Progenitor cell of endocrine pancreas (in vitro differentiated cells): ENCODE data around the gene OLFM1. TPM values are rescaled to one million over a fixed set of nuclear protein-coding genes. Genes with fewer than 3 reads are reported as not detected.
"Not testable (repeated sequence)": the region's sequence is repeated elsewhere in the genome, so short reads cannot be mapped to it uniquely, and the experiment has no call there.

ENCODE experiments used
- DNase-seq: peaks from one replicate; pipeline ENCODE4 v3.0.0; 2021; ENCODE audit warnings: low spot score; ENCODE audit not compliant: unreplicated experiment
- H3K27ac Mint-ChIP-seq: 2 replicates; pipeline ENCODE4 v1.8.0; 2021; ENCODE audit warnings: mild to moderate bottlenecking, moderate library complexity, mixed read lengths
- H3K27me3 Mint-ChIP-seq: 2 replicates; pipeline ENCODE4 v1.8.0; 2021; ENCODE audit warnings: mixed read lengths
- H3K36me3 Mint-ChIP-seq: 2 replicates; pipeline ENCODE4 v1.8.0; 2022; ENCODE audit warnings: mixed read lengths; ENCODE audit not compliant: insufficient read depth
- H3K4me1 Mint-ChIP-seq: 2 replicates; pipeline ENCODE4 v1.8.0; 2021; ENCODE audit warnings: low read depth, mixed read lengths
- H3K4me3 Mint-ChIP-seq: 2 replicates; pipeline ENCODE4 v1.8.0; 2021; ENCODE audit warnings: low read depth, mild to moderate bottlenecking, moderate library complexity, mixed read lengths
- H3K9me3 Mint-ChIP-seq: 2 replicates; pipeline ENCODE4 v1.8.0; 2021; ENCODE audit warnings: low read depth, mixed read lengths
- total RNA-seq: library from RNA; stranded (reverse); gene quantifications from 2 replicates; pipeline ENCODE4 v1.2.1, GENCODE V29; 2021
- TF ChIP-seq, protein P1 (sequence below): fragments of 200-600 bp; sonication (generic); IDR thresholded peaks from one replicate; pipeline ENCODE4 v1.5.0; 2021; ENCODE audit warnings: antibody characterized with exemption, mild to moderate bottlenecking; ENCODE audit not compliant: unreplicated experiment

OLFM1 gene
- total RNA-seq, 1 donor from 2014 or later: 1.7 TPM

DNA sequence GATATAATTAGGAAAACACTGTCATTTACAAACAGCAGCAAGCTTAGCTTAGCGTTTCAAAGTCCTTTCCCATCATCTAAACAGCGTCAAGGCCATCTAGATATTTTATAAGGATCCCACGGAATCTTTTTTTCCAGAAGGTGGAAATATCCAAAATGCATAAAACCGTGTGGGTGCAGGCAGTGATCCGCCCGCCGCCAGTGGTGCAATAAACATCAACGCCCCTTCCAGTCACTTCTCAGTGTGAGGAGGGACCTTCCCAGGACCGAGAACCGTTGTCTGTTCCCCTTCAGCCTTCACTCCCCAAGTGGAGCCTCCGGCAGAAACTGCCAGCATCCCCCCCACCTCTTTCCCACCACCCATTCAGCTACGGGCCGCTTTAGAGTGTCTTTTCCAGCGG lies 22.9 kb downstream of the OLFM1 start:
- TF ChIP-seq, protein P1, sequence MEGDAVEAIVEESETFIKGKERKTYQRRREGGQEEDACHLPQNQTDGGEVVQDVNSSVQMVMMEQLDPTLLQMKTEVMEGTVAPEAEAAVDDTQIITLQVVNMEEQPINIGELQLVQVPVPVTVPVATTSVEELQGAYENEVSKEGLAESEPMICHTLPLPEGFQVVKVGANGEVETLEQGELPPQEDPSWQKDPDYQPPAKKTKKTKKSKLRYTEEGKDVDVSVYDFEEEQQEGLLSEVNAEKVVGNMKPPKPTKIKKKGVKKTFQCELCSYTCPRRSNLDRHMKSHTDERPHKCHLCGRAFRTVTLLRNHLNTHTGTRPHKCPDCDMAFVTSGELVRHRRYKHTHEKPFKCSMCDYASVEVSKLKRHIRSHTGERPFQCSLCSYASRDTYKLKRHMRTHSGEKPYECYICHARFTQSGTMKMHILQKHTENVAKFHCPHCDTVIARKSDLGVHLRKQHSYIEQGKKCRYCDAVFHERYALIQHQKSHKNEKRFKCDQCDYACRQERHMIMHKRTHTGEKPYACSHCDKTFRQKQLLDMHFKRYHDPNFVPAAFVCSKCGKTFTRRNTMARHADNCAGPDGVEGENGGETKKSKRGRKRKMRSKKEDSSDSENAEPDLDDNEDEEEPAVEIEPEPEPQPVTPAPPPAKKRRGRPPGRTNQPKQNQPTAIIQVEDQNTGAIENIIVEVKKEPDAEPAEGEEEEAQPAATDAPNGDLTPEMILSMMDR: no peak
- no peak for DNase-seq
- no peak overlapping the region for H3K27ac Mint-ChIP-seq
- H3K27me3 Mint-ChIP-seq: peaks cover 48% of the 10 kb centered on the region
- H3K4me1 Mint-ChIP-seq: peaks cover 20% of the 10 kb centered on the region
- H3K36me3 Mint-ChIP-seq: no peaks in the 10 kb centered on the region
- H3K9me3 Mint-ChIP-seq: no peaks in the 10 kb centered on the region
- H3K4me3 Mint-ChIP-seq: no peak overlapping the region

DNA sequence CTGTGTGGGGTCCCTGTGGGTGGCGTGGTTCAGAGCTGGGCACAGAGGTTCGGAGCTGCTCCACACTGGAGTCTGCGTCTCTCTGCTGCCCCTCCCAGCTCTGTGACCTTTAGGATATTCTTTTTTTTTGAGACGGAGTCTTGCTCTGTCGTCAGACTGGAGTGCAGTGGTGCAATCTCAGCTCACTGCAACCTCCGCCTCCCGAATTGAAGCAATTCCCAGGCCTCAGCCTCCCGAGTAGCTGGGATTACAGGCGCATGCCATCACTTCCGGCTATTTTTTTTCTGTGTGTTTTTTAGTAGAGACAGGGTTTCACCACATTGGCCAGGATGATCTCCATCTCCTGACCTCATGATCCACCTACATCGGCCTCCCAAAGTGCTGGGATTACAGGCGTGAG lies 24.1 kb downstream of the OLFM1 start:
- H3K9me3 Mint-ChIP-seq, DNase-seq, H3K27ac Mint-ChIP-seq, H3K36me3 Mint-ChIP-seq, H3K4me3 Mint-ChIP-seq: not testable (repeated sequence)
- peaks cover 20% of the 10 kb centered on the region for H3K4me1 Mint-ChIP-seq
- peaks cover 59% of the 10 kb centered on the region for H3K27me3 Mint-ChIP-seq

GRCh38 chr9:135116371-135116770 lies 28.9 kb downstream of the OLFM1 start:
- no peak overlapping the region for H3K4me3 Mint-ChIP-seq
- peaks cover 3% of the 10 kb centered on the region for H3K9me3 Mint-ChIP-seq
- H3K36me3 Mint-ChIP-seq: no peaks in the 10 kb centered on the region
- peaks cover 42% of the 10 kb centered on the region for H3K27me3 Mint-ChIP-seq
- no peak overlapping the region for H3K27ac Mint-ChIP-seq
- H3K4me1 Mint-ChIP-seq: no peaks in the 10 kb centered on the region
- TF ChIP-seq, protein P1: no peak
- no peak for DNase-seq

GRCh38 chr9:135116881-135117280 lies 29.4 kb downstream of the OLFM1 start:
- Mint-ChIP-seq H3K4me1 (no peaks in the 10 kb centered on the region), H3K9me3 (peaks cover 3% of the 10 kb centered on the region), H3K4me3 (no peak overlapping the region), H3K36me3 (no peaks in the 10 kb centered on the region), H3K27me3 (peaks cover 39% of the 10 kb centered on the region), H3K27ac (no peak overlapping the region)
- TF ChIP-seq, protein P1: no peak
- no peak for DNase-seq

DNA sequence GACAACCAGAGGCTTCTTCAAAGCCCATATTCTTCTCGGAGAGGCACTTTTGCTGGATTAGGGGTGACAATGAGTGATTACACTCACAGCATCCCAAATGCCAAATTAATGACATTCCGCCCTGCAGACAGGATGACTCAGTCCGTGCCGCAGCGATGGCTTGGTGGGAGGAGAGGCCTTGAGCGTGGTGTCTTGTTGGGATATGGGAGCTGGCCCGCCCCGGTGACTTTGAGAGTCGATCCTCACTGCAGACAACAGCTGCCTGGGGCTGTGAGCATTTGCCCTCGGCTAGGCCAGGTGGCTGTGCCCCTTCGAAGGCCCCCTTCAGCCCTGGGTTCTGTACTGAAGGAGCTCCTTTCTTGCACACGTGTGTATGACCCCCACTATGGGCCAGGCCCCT lies 29.8 kb downstream of the OLFM1 start:
- H3K27ac Mint-ChIP-seq: no peak overlapping the region
- no peaks in the 10 kb centered on the region for H3K36me3 Mint-ChIP-seq
- H3K9me3 Mint-ChIP-seq: peaks cover 3% of the 10 kb centered on the region
- no peak for DNase-seq
- TF ChIP-seq, protein P1: no peak
- peaks cover 37% of the 10 kb centered on the region for H3K27me3 Mint-ChIP-seq
- H3K4me3 Mint-ChIP-seq: no peak overlapping the region
- H3K4me1 Mint-ChIP-seq: no peaks in the 10 kb centered on the region

- Mint-ChIP-seq H3K4me1 (no peaks in the 10 kb centered on the region), H3K36me3 (no peaks in the 10 kb centered on the region), H3K4me3 (no peak overlapping the region), H3K9me3 (peaks cover 3% of the 10 kb centered on the region), H3K27ac (no peak overlapping the region), H3K27me3 (peaks cover 41% of the 10 kb centered on the region)
- DNase-seq: no peak
- TF ChIP-seq, protein P1: no peak
These were observed 32.1 kb downstream of the OLFM1 start for GRCh38 chr9:135119496-135120064.
